Fibroblast of pulmonary artery (primary cell): ENCODE data around the gene MPDZ.

Source experiments
- DNase-seq: peaks from one replicate; pipeline ENCODE4 v3.0.0-alpha.2; 2010; ENCODE audit warnings: low read depth
- H3K4me3 ChIP-seq: replicated peaks from 2 replicates; pipeline ENCODE4 v1.5.1; 2011; ENCODE audit warnings: low read depth, mild to moderate bottlenecking, control low read depth, low read length, moderate library complexity
- CTCF ChIP-seq: IDR thresholded peaks from 2 replicates; pipeline ENCODE4 v1.5.1; 2011; ENCODE audit warnings: mild to moderate bottlenecking, control low read depth, low read length, inconsistent platforms; ENCODE audit errors: missing control alignments

The MPDZ gene

GRCh38 chr9:13131416-13131815 lies 148.1 kb downstream of the MPDZ start:
- no peak overlapping the region for H3K4me3 ChIP-seq
- DNase-seq = no peak
- TF ChIP-seq CTCF = no peak

GRCh38 chr9:13128266-13128860 lies 151.1 kb downstream of the MPDZ start:
- no peak for TF ChIP-seq CTCF
- H3K4me3 ChIP-seq = no peak overlapping the region
- DNase-seq = peak; percentile 31

GRCh38 chr9:13127131-13127530 lies 152.4 kb downstream of the MPDZ start:
- DNase-seq = no peak
- no peak for TF ChIP-seq CTCF
- no peak overlapping the region for H3K4me3 ChIP-seq

DNA sequence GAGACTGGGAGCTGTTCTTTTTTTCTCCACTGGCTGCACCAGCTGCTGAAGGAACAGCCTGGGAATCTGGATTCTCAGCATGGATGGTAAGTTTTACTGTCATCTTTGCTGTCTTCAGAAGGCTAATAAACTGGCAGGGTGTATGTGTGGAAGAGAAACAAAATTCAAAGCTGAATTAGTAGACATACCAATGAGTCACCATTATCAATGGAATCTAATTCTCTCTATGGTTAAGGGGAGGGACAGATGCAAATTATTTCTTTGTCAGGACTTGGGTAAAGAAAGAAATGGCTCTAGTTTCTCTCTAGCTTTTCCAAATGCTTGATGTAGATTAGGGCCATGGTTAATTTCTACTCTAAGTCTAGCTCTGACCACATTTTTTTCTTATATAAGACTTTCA lies 154.2 kb downstream of the MPDZ start:
- no peak for DNase-seq
- H3K4me3 ChIP-seq = no peak overlapping the region
- TF ChIP-seq CTCF = no peak

DNA sequence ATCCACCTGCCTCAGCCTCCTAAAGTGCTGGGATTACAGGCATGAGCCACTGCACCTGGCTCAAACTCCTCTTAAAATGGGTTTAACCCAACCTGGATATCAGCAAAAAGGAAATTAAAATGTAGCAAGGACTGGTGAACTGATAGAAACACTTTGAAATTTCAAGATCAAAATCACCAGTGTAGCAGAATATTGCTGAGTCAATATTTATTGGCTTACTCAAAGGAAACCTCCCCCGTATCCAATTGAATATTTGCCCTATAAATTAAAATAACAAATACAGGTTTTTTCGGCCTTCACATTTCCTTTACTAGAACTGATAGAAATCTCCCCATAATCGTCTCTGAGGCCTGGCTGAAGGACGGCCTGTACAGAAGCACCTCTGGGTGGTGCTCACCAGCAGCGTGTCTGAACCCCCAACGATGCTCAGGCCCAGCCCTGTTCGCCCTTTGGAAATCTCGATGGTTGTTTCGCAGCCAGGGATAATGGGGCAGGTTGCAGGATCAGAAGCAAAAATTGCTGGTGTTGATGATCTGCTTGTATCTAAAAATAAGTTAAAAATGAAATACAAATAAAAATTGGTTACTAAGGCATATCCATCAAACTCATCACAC lies 156.6 kb downstream of the MPDZ start:
- no peak overlapping the region for H3K4me3 ChIP-seq
- TF ChIP-seq CTCF = no peak
- DNase-seq = no peak

DNA sequence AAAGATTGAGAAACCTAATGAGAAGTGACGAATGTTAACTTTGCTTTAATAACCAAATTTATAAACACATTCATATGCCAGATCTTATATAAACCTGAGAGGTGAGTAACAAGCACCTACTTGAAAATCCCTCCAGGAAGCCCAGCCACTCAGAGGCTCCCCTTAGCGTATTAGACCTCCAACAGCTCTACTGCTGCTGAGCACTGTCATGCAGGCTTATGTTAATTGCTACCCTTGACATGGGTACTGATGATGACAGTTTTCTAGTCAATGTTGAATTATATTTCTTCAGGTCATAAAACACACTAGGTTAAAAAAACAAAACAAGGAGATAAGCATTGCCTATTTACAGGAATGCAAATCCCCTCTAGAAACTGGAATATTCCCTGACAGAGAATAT lies 161.2 kb downstream of the MPDZ start:
- TF ChIP-seq CTCF = no peak
- DNase-seq = no peak
- H3K4me3 ChIP-seq = no peak overlapping the region

- no peak for TF ChIP-seq CTCF
- no peak for DNase-seq
- H3K4me3 ChIP-seq = no peak overlapping the region
Measured at GRCh38 chr9:13116292-13116691, 163.2 kb downstream of the MPDZ start.
